ENCODE measurements around the gene RGS14.

- TF ChIP-seq POLR2A (IDR thresholded peaks at IDR 0.05) (no peak), CTCF (IDR thresholded peaks at IDR 0.05) (no peak), EP300 (IDR thresholded peaks at IDR 0.05) (no peak)
These were observed 15.2 kb downstream of the RGS14 start for GRCh38 chr5:177372910-177373309.
